Neural cell (in vitro differentiated cells): ENCODE data around the gene ARIH1.

Experiments used
- EZH2 ChIP-seq: fragments of 200-600, 300-800 bp; shearing (Covaris generic), sonication (generic); IDR thresholded peaks from 2 replicates; pipeline ENCODE4 v1.6.1; 2014; ENCODE audit warnings: antibody characterized with exemption, low read length, borderline replicate concordance, mild to moderate bottlenecking; ENCODE audit not compliant: insufficient read depth, poor library complexity, severe bottlenecking
- TAF1 ChIP-seq: IDR thresholded peaks from 2 replicates; pipeline ENCODE4 v1.6.1; 2012; ENCODE audit warnings: low read depth
- TF ChIP-seq, protein P1 (sequence below): fragments of 450-650 bp; IDR thresholded peaks from 2 replicates; pipeline ENCODE4 v1.5.1; 2014; ENCODE audit warnings: antibody characterized with exemption, mild to moderate bottlenecking, moderate library complexity; ENCODE audit not compliant: poor library complexity, severe bottlenecking

DNA sequence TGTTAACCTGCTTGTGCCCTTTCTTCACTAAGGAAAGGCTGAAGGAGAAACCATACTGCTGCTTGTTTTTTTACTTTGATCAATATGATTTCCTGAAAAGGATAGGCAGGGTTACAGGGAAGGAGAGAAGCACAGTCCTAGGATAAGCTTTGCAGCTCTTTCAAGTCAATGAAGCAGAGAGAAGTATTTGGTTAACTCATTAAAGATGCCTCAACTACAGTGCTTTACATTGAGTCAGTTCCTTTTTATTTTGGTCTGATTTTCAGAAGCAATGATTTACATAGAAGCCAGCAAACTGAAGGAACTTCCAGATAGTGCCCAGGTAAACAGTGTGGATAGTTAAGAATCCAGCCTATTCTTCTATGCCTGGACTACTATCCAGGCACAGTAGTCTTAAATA is 64.8 kb downstream of the ARIH1 start:
- TF ChIP-seq, protein P1, sequence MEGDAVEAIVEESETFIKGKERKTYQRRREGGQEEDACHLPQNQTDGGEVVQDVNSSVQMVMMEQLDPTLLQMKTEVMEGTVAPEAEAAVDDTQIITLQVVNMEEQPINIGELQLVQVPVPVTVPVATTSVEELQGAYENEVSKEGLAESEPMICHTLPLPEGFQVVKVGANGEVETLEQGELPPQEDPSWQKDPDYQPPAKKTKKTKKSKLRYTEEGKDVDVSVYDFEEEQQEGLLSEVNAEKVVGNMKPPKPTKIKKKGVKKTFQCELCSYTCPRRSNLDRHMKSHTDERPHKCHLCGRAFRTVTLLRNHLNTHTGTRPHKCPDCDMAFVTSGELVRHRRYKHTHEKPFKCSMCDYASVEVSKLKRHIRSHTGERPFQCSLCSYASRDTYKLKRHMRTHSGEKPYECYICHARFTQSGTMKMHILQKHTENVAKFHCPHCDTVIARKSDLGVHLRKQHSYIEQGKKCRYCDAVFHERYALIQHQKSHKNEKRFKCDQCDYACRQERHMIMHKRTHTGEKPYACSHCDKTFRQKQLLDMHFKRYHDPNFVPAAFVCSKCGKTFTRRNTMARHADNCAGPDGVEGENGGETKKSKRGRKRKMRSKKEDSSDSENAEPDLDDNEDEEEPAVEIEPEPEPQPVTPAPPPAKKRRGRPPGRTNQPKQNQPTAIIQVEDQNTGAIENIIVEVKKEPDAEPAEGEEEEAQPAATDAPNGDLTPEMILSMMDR = no peak
- TF ChIP-seq TAF1 = no peak
- no peak for TF ChIP-seq EZH2
